ENCODE results near the gene PUDP.

PUDP gene

GRCh38 chrX:7147978-7148854, at the start of gene PUDP:
Gene PUDP (minus strand): TSS chrX:7148153. CDS start chrX:7148113, 40 bp downstream.
- TF ChIP-seq CTCF (IDR thresholded peaks at IDR 0.05; ENCODE audit: low read depth, low read length), result peak; percentile 11
- in situ Hi-C loops (cut with HindIII; ENCODE audit: low sequenced_read_pairs), result no loop called here
- peak; percentile 84 for DNase-seq (ENCODE audit: low read depth, low spot score)
- H3K4me3 ChIP-seq (ENCODE audit: low read depth, low read length), result peak within 1 kb of the TSS; percentile 75

GRCh38 chrX:7194606-7195005, 46.7 kb upstream of the PUDP start:
- DNase-seq (ENCODE audit: low read depth, low spot score), result no peak
- no peak for TF ChIP-seq CTCF (IDR thresholded peaks at IDR 0.05; ENCODE audit: low read depth, low read length)
- H3K4me3 ChIP-seq (ENCODE audit: low read depth, low read length), result no peak overlapping the region
- in situ Hi-C loops (cut with HindIII; ENCODE audit: low sequenced_read_pairs), result no loop called here

GRCh38 chrX:7192871-7193270, 44.9 kb upstream of the PUDP start:
- H3K4me3 ChIP-seq (ENCODE audit: low read depth, low read length), result no peak overlapping the region
- in situ Hi-C loops (cut with HindIII; ENCODE audit: low sequenced_read_pairs), result no loop called here
- DNase-seq (ENCODE audit: low read depth, low spot score), result no peak

GRCh38 chrX:7191681-7192110, 43.7 kb upstream of the PUDP start:
- no peak overlapping the region for H3K4me3 ChIP-seq (ENCODE audit: low read depth, low read length)
- DNase-seq (ENCODE audit: low read depth, low spot score), result no peak
- in situ Hi-C loops (cut with HindIII; ENCODE audit: low sequenced_read_pairs), result no loop called here
- peak; percentile 18 for TF ChIP-seq CTCF (IDR thresholded peaks at IDR 0.05; ENCODE audit: low read depth, low read length)

More at GRCh38 chrX:7192871-7193270, 44.9 kb upstream of the PUDP start:
- TF ChIP-seq CTCF (IDR thresholded peaks at IDR 0.05; ENCODE audit: low read depth, low read length), result no peak

GRCh38 chrX:7190157-7190556, 42.2 kb upstream of the PUDP start:
- DNase-seq (ENCODE audit: low read depth, low spot score), result no peak
- no peak overlapping the region for H3K4me3 ChIP-seq (ENCODE audit: low read depth, low read length)
- in situ Hi-C loops (cut with HindIII; ENCODE audit: low sequenced_read_pairs), result no loop called here
- TF ChIP-seq CTCF (IDR thresholded peaks at IDR 0.05; ENCODE audit: low read depth, low read length), result no peak

- no peak for DNase-seq (ENCODE audit: low read depth, low spot score)
- in situ Hi-C loops (cut with HindIII; ENCODE audit: low sequenced_read_pairs), result no loop called here
- no peak overlapping the region for H3K4me3 ChIP-seq (ENCODE audit: low read depth, low read length)
- no peak for TF ChIP-seq CTCF (IDR thresholded peaks at IDR 0.05; ENCODE audit: low read depth, low read length)
These were observed 40.7 kb upstream of the PUDP start for GRCh38 chrX:7188672-7189071.
